ENCODE results near the gene EPB41L2.

EPB41L2 gene

GRCh38 chr6:131048459-131048858 is 14.6 kb downstream of the EPB41L2 start:
- no peak for DNase-seq (ENCODE audit: low read depth)
- H3K4me3 ChIP-seq (ENCODE audit: low read length), result no peak overlapping the region
- TF ChIP-seq CTCF (conservative IDR thresholded peaks at IDR 0.05; ENCODE audit: low read depth, low read length), result no peak

- H3K4me3 ChIP-seq (ENCODE audit: low read length), result no peak overlapping the region
- no peak for TF ChIP-seq CTCF (conservative IDR thresholded peaks at IDR 0.05; ENCODE audit: low read depth, low read length)
- no peak for DNase-seq (ENCODE audit: low read depth)
Observed at GRCh38 chr6:131045139-131045538, 17.9 kb downstream of the EPB41L2 start.

GRCh38 chr6:131043902-131044447 is 19.1 kb downstream of the EPB41L2 start:
- no peak overlapping the region for H3K4me3 ChIP-seq (ENCODE audit: low read length)
- no peak for TF ChIP-seq CTCF (conservative IDR thresholded peaks at IDR 0.05; ENCODE audit: low read depth, low read length)
- no peak for DNase-seq (ENCODE audit: low read depth)

GRCh38 chr6:131042664-131043063 is 20.4 kb downstream of the EPB41L2 start:
- TF ChIP-seq CTCF (conservative IDR thresholded peaks at IDR 0.05; ENCODE audit: low read depth, low read length), result no peak
- DNase-seq (ENCODE audit: low read depth), result no peak
- no peak overlapping the region for H3K4me3 ChIP-seq (ENCODE audit: low read length)

- no peak for TF ChIP-seq CTCF (conservative IDR thresholded peaks at IDR 0.05; ENCODE audit: low read depth, low read length)
- H3K4me3 ChIP-seq (ENCODE audit: low read length), result no peak overlapping the region
- DNase-seq (ENCODE audit: low read depth), result no peak
Observed at GRCh38 chr6:131041814-131042213, 21.2 kb downstream of the EPB41L2 start.

- no peak for TF ChIP-seq CTCF (conservative IDR thresholded peaks at IDR 0.05; ENCODE audit: low read depth, low read length)
- no peak for DNase-seq (ENCODE audit: low read depth)
- H3K4me3 ChIP-seq (ENCODE audit: low read length), result no peak overlapping the region
Observed at GRCh38 chr6:131040866-131041265, 22.2 kb downstream of the EPB41L2 start.

- no peak for DNase-seq (ENCODE audit: low read depth)
- no peak for TF ChIP-seq CTCF (conservative IDR thresholded peaks at IDR 0.05; ENCODE audit: low read depth, low read length)
Observed at GRCh38 chr6:131039345-131039680, 23.7 kb downstream of the EPB41L2 start.

More at GRCh38 chr6:131039345-131039680, 23.7 kb downstream of the EPB41L2 start:
- no peak overlapping the region for H3K4me3 ChIP-seq (ENCODE audit: low read length)

All from retinal pigment epithelial cell (primary cell).